ENCODE measurements around the gene CD209.
"Not testable (repeated sequence)": the region's sequence is repeated elsewhere in the genome, so short reads cannot be mapped to it uniquely, and the experiment has no call there.

Gene CD209

GRCh38 chr19:7771072-7771471 lies 23.7 kb upstream of the CD209 start:
- Histone ChIP-seq H3K4me3 (ENCODE audit: severe bottlenecking) (no peak overlapping the region), H3K36me3 (ENCODE audit: low read depth) (no peaks in the 10 kb centered on the region), H3K27me3 (ENCODE audit: insufficient read depth, poor library complexity, severe bottlenecking) (no peaks in the 10 kb centered on the region), H3K9me3 (ENCODE audit: severe bottlenecking) (no peaks in the 10 kb centered on the region), H3K4me1 (ENCODE audit: insufficient read depth, poor library complexity, severe bottlenecking) (peaks cover 10% of the 10 kb centered on the region), H3K27ac (ENCODE audit: poor library complexity, severe bottlenecking) (no peak overlapping the region)
- DNase-seq (ENCODE audit: low spot score) (no peak), ATAC-seq (ENCODE audit: low read depth) (no peak)
- no peak for TF ChIP-seq CTCF (IDR thresholded peaks at IDR 0.05; ENCODE audit: poor library complexity, severe bottlenecking)

GRCh38 chr19:7769171-7769570 lies 21.8 kb upstream of the CD209 start:
- no peak for TF ChIP-seq CTCF (IDR thresholded peaks at IDR 0.05; ENCODE audit: poor library complexity, severe bottlenecking)
- Histone ChIP-seq H3K9me3 (ENCODE audit: severe bottlenecking) (no peaks in the 10 kb centered on the region), H3K27me3 (ENCODE audit: insufficient read depth, poor library complexity, severe bottlenecking) (no peaks in the 10 kb centered on the region), H3K4me3 (ENCODE audit: severe bottlenecking) (no peak overlapping the region), H3K27ac (ENCODE audit: poor library complexity, severe bottlenecking) (no peak overlapping the region), H3K36me3 (ENCODE audit: low read depth) (no peaks in the 10 kb centered on the region), H3K4me1 (ENCODE audit: insufficient read depth, poor library complexity, severe bottlenecking) (peaks cover 10% of the 10 kb centered on the region)
- no peak for DNase-seq (ENCODE audit: low spot score)
- no peak for ATAC-seq (ENCODE audit: low read depth)

GRCh38 chr19:7767487-7767886 lies 20.2 kb upstream of the CD209 start:
- H3K27me3 ChIP-seq (ENCODE audit: insufficient read depth, poor library complexity, severe bottlenecking) = no peaks in the 10 kb centered on the region
- no peaks in the 10 kb centered on the region for H3K36me3 ChIP-seq (ENCODE audit: low read depth)
- H3K4me3 ChIP-seq (ENCODE audit: severe bottlenecking) = no peak overlapping the region
- peaks cover 3% of the 10 kb centered on the region for H3K4me1 ChIP-seq (ENCODE audit: insufficient read depth, poor library complexity, severe bottlenecking)
- H3K9me3 ChIP-seq (ENCODE audit: severe bottlenecking) = no peaks in the 10 kb centered on the region
- DNase-seq (ENCODE audit: low spot score) (no peak), ATAC-seq (ENCODE audit: low read depth) (no peak)
- H3K27ac ChIP-seq (ENCODE audit: poor library complexity, severe bottlenecking) = no peak overlapping the region
- TF ChIP-seq CTCF (IDR thresholded peaks at IDR 0.05; ENCODE audit: poor library complexity, severe bottlenecking) = no peak

- no peaks in the 10 kb centered on the region for H3K4me1 ChIP-seq (ENCODE audit: insufficient read depth, poor library complexity, severe bottlenecking)
- no peak overlapping the region for H3K4me3 ChIP-seq (ENCODE audit: severe bottlenecking)
- ATAC-seq (ENCODE audit: low read depth) (no peak), DNase-seq (ENCODE audit: low spot score) (no peak)
- no peaks in the 10 kb centered on the region for H3K27me3 ChIP-seq (ENCODE audit: insufficient read depth, poor library complexity, severe bottlenecking)
- H3K9me3 ChIP-seq (ENCODE audit: severe bottlenecking) = no peaks in the 10 kb centered on the region
- TF ChIP-seq CTCF (IDR thresholded peaks at IDR 0.05; ENCODE audit: poor library complexity, severe bottlenecking) = no peak
- no peak overlapping the region for H3K27ac ChIP-seq (ENCODE audit: poor library complexity, severe bottlenecking)
- no peaks in the 10 kb centered on the region for H3K36me3 ChIP-seq (ENCODE audit: low read depth)
Observed at GRCh38 chr19:7766535-7766934, 19.2 kb upstream of the CD209 start.

GRCh38 chr19:7765043-7765442 lies 17.7 kb upstream of the CD209 start:
- not testable (repeated sequence) for H3K36me3 ChIP-seq (ENCODE audit: low read depth); H3K9me3 ChIP-seq (ENCODE audit: severe bottlenecking); H3K4me3 ChIP-seq (ENCODE audit: severe bottlenecking); H3K27ac ChIP-seq (ENCODE audit: poor library complexity, severe bottlenecking); H3K4me1 ChIP-seq (ENCODE audit: insufficient read depth, poor library complexity, severe bottlenecking); ATAC-seq (ENCODE audit: low read depth); H3K27me3 ChIP-seq (ENCODE audit: insufficient read depth, poor library complexity, severe bottlenecking); DNase-seq (ENCODE audit: low spot score)

GRCh38 chr19:7764157-7764556 lies 16.8 kb upstream of the CD209 start:
- ATAC-seq (ENCODE audit: low read depth); DNase-seq (ENCODE audit: low spot score); H3K27me3 ChIP-seq (ENCODE audit: insufficient read depth, poor library complexity, severe bottlenecking): not testable (repeated sequence)

More at GRCh38 chr19:7764157-7764556, 16.8 kb upstream of the CD209 start:
- not testable (repeated sequence) for H3K4me3 ChIP-seq (ENCODE audit: severe bottlenecking); H3K4me1 ChIP-seq (ENCODE audit: insufficient read depth, poor library complexity, severe bottlenecking); H3K27ac ChIP-seq (ENCODE audit: poor library complexity, severe bottlenecking); H3K9me3 ChIP-seq (ENCODE audit: severe bottlenecking); H3K36me3 ChIP-seq (ENCODE audit: low read depth)
